ENCODE results near the gene PPARA.

Gene PPARA

GRCh38 chr22:46241396-46242007 is 91.2 kb downstream of the PPARA start:
- TF ChIP-seq, protein P1, sequence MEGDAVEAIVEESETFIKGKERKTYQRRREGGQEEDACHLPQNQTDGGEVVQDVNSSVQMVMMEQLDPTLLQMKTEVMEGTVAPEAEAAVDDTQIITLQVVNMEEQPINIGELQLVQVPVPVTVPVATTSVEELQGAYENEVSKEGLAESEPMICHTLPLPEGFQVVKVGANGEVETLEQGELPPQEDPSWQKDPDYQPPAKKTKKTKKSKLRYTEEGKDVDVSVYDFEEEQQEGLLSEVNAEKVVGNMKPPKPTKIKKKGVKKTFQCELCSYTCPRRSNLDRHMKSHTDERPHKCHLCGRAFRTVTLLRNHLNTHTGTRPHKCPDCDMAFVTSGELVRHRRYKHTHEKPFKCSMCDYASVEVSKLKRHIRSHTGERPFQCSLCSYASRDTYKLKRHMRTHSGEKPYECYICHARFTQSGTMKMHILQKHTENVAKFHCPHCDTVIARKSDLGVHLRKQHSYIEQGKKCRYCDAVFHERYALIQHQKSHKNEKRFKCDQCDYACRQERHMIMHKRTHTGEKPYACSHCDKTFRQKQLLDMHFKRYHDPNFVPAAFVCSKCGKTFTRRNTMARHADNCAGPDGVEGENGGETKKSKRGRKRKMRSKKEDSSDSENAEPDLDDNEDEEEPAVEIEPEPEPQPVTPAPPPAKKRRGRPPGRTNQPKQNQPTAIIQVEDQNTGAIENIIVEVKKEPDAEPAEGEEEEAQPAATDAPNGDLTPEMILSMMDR (IDR thresholded peaks at IDR 0.05; ENCODE audit: unreplicated experiment in 3 of 3) = no peak

DNA sequence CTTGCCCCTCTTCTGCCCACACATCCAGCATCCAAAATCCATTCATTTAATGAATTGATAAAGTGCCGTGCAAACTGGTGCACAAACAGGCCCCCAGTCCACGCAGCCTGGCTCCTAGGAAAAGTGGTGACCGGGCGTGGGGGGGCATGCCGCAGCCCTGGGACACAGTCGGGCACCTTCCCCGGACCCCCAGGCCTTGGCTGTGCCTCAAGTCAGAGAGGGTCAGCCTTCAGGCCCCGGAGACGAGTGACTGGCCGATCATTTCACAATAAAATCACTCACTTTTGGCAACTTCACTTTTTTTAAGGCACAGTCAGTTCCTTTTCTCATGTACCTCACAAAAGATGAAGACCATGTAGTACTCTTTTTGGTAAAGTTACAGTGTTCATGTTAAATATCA is 91.8 kb downstream of the PPARA start:
- Mint-ChIP-seq H3K27ac (no peak overlapping the region), H3K27me3 (ENCODE audit: low read depth) (peaks cover 4% of the 10 kb centered on the region), H3K9me3 (no peaks in the 10 kb centered on the region), H3K36me3 (ENCODE audit: low read depth) (peaks cover 28% of the 10 kb centered on the region), H3K4me3 (no peak overlapping the region), H3K4me1 (peaks cover 5% of the 10 kb centered on the region)
- TF ChIP-seq, protein P1 (IDR thresholded peaks at IDR 0.05; ENCODE audit: unreplicated experiment in 3 of 3) = no peak

More at GRCh38 chr22:46241396-46242007, 91.2 kb downstream of the PPARA start:
- H3K36me3 Mint-ChIP-seq (ENCODE audit: low read depth) = peaks cover 33% of the 10 kb centered on the region
- no peak overlapping the region for H3K4me3 Mint-ChIP-seq
- H3K9me3 Mint-ChIP-seq = no peaks in the 10 kb centered on the region
- H3K27ac Mint-ChIP-seq = no peak overlapping the region
- H3K27me3 Mint-ChIP-seq (ENCODE audit: low read depth) = peaks cover 4% of the 10 kb centered on the region
- H3K4me1 Mint-ChIP-seq = peaks cover 5% of the 10 kb centered on the region

DNA sequence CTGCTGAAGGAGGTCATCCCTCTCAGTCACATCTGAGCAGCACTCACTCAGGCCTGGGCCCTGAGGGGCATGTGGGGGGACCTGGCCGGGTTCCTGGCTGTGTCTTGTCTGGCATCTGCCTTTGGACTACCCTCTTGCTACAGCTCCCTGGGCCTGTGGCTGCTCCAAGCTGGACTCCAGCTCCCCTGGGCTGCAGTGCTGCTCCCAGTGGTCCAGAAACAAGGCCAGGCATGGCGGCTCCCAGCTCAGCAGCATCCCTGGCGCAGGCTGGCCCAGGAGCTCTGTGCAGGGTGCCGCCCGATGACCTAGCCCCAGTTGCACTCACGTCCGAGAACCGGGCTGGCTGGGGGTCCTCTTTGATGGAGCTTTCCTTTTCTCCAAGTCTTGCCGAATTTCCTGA is 94.4 kb downstream of the PPARA start:
- no peak overlapping the region for H3K4me3 Mint-ChIP-seq
- H3K36me3 Mint-ChIP-seq (ENCODE audit: low read depth) = peaks cover 22% of the 10 kb centered on the region
- TF ChIP-seq, protein P1 (IDR thresholded peaks at IDR 0.05; ENCODE audit: unreplicated experiment in 3 of 3) = no peak

DNA sequence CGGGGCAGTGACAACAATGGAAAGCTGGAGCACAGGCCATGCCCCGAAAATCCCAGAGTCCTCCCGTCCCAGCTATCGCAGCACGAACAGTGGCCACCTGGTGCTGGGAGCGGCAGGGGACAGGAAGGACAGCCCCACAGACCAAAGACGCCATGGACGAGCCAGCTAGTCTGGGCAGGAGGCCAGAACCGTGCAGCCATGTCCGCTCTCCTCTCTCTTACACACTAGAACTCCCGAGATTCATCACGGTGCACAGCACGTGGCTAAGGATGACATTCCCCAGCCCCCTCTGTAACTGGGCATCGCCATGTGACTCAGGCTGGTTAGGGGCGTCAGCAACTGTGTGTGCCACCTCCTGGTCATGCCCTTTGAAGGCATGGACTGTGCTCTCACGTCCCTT is 95.2 kb downstream of the PPARA start:
- no peak overlapping the region for H3K27ac Mint-ChIP-seq
- TF ChIP-seq, protein P1 (IDR thresholded peaks at IDR 0.05; ENCODE audit: unreplicated experiment in 3 of 3) = no peak
- no peaks in the 10 kb centered on the region for H3K27me3 Mint-ChIP-seq (ENCODE audit: low read depth)
- no peaks in the 10 kb centered on the region for H3K9me3 Mint-ChIP-seq
- H3K4me1 Mint-ChIP-seq = peaks cover 9% of the 10 kb centered on the region
- H3K36me3 Mint-ChIP-seq (ENCODE audit: low read depth) = peaks cover 22% of the 10 kb centered on the region
- no peak overlapping the region for H3K4me3 Mint-ChIP-seq

More for the DNA sequence above, 94.4 kb downstream of the PPARA start:
- peaks cover 9% of the 10 kb centered on the region for H3K4me1 Mint-ChIP-seq
- H3K27ac Mint-ChIP-seq = no peak overlapping the region
- H3K27me3 Mint-ChIP-seq (ENCODE audit: low read depth) = no peaks in the 10 kb centered on the region
- no peaks in the 10 kb centered on the region for H3K9me3 Mint-ChIP-seq

DNA sequence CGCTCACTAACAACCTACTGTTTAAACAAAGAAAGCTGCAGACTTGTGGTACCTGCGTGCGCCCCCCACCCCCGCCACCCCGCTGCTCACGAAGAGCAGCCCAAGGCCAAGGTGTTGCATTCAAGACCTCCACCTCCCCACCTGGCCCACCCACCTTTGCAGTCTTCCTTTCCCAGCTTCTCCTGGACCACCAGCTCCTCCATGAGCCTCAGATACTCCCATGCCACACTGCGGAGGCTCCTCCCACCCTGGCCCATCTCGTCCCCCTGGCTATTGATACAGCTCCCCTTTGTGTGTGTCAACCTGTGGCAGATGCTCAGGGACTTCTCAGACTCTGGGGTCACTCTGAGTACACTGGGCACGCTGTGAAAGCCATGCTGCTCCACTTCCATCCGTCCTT is 95.9 kb downstream of the PPARA start:
- Mint-ChIP-seq H3K9me3 (no peaks in the 10 kb centered on the region), H3K27ac (no peak overlapping the region), H3K27me3 (ENCODE audit: low read depth) (no peaks in the 10 kb centered on the region), H3K4me3 (peak overlapping the region in 1 of 3 experiments; percentile 44), H3K4me1 (peaks cover 10% of the 10 kb centered on the region), H3K36me3 (ENCODE audit: low read depth) (peaks cover 19% of the 10 kb centered on the region)
- TF ChIP-seq, protein P1 (IDR thresholded peaks at IDR 0.05; ENCODE audit: unreplicated experiment in 3 of 3) = no peak

DNA sequence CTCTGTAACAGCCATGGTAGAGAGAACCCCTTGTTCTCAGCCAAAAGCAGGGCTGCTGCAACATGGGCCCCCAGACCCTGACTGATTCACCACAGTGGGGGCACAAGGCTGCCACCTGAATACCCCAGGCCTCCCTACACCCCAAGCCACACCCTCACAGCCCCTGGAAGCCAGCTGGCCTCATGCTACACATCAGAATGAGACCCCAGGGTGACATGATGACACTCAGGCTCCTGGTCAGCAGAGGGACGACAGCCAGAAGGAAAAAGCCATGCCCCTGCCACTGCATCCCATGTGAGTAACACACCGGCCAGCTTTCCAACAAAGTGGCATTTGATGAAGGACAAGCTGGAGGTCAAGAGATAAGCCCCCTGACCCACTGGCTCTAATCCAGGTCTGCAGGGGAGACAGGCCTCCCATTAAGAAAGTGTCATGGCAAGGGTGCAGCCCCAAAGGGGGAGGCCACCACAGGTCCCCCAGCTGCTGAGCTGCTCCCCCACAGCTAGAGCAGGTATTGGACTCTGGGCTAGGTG is 97.2 kb downstream of the PPARA start:
- peaks cover 19% of the 10 kb centered on the region for H3K4me1 Mint-ChIP-seq
- peaks cover 17% of the 10 kb centered on the region for H3K36me3 Mint-ChIP-seq (ENCODE audit: low read depth)
- H3K27me3 Mint-ChIP-seq (ENCODE audit: low read depth) = no peaks in the 10 kb centered on the region
- H3K4me3 Mint-ChIP-seq = peak overlapping the region; percentile 23 to 77 (median 37)
- no peaks in the 10 kb centered on the region for H3K9me3 Mint-ChIP-seq
- TF ChIP-seq, protein P1 (IDR thresholded peaks at IDR 0.05; ENCODE audit: unreplicated experiment in 3 of 3) = no peak
- no peak overlapping the region for H3K27ac Mint-ChIP-seq
